Mammary epithelial cell (primary cell): ENCODE measurements around the gene HBG1.

Experiments used
- CTCF ChIP-seq, 2 donors: IDR thresholded peaks in 1 of 2; conservative IDR thresholded peaks in 1 of 2; 2 replicates each; pipeline ENCODE4 v1.5.1; 2011 to 2012; ENCODE audit warnings: inconsistent platforms in 2 of 2, low read length in 2 of 2, mild to moderate bottlenecking in 2 of 2, control low read depth in 1 of 2, low read depth in 1 of 2; ENCODE audit not compliant: insufficient read depth in 1 of 2; ENCODE audit errors: extremely low read depth in 1 of 2
- EZH2 ChIP-seq: IDR thresholded peaks from 2 replicates; pipeline ENCODE4 v1.6.1; 2012; ENCODE audit warnings: low read length, inconsistent platforms, borderline replicate concordance

- TF ChIP-seq CTCF (conservative IDR thresholded peaks at IDR 0.05 in 1 of 2, IDR thresholded peaks at IDR 0.05 in 1 of 2; ENCODE audit: extremely low read depth in 1 of 2, insufficient read depth in 1 of 2, low read depth in 1 of 2, low read length in 2 of 2): no peak
- no peak for TF ChIP-seq EZH2
Observed at GRCh38 chr11:5290106-5290505, 40.4 kb upstream of the HBG1 start.
